HepG2 (cell line): ENCODE results near the gene ZNF280A. TPM values are rescaled to one million over a fixed set of nuclear protein-coding genes. Genes with fewer than 3 reads are reported as not detected.

Experiments
- CBFB ChIP-seq: sonication (generic); formaldehyde crosslinking; IDR thresholded peaks from 2 replicates; pipeline ENCODE4 v1.4.0; 2020; ENCODE audit warnings: missing genetic modification reagents
- E2F2 ChIP-seq: sonication (generic); formaldehyde crosslinking; IDR thresholded peaks from 2 replicates; pipeline ENCODE4 v1.4.0; 2020; ENCODE audit warnings: missing genetic modification reagents, borderline replicate concordance
- EED ChIP-seq: sonication (generic); formaldehyde crosslinking; IDR thresholded peaks from 2 replicates; pipeline ENCODE4 v1.5.0; 2020; ENCODE audit warnings: mild to moderate bottlenecking, missing genetic modification reagents
- GPN1 ChIP-seq: sonication (generic); formaldehyde crosslinking; IDR thresholded peaks from 2 replicates; pipeline ENCODE4 v1.5.1; 2020; ENCODE audit warnings: missing genetic modification reagents, borderline replicate concordance
- HNRNPL ChIP-seq: fragments of 200-400 bp; formaldehyde crosslinking; IDR thresholded peaks from 2 replicates; pipeline ENCODE4 v1.6.1; 2017; ENCODE audit warnings: mild to moderate bottlenecking, low read depth, low read length
- KDM5A ChIP-seq: fragments of 200-600 bp; sonication (generic); IDR thresholded peaks from 2 replicates; pipeline ENCODE4 v1.7.0; 2018; ENCODE audit warnings: antibody characterized with exemption, mild to moderate bottlenecking, low read length, borderline replicate concordance
- PCBP1 ChIP-seq: fragments of 200-400 bp; formaldehyde crosslinking; IDR thresholded peaks from 2 replicates; pipeline ENCODE4 v1.6.1; 2017; ENCODE audit warnings: mild to moderate bottlenecking, low read depth, low read length, borderline replicate concordance
- ZBTB1 ChIP-seq: sonication (generic); formaldehyde crosslinking; IDR thresholded peaks from 2 replicates; pipeline ENCODE4 v1.4.0; 2020; ENCODE audit warnings: missing genetic modification reagents, borderline replicate concordance
- ZNF543 ChIP-seq: sonication (generic); formaldehyde crosslinking; IDR thresholded peaks from 2 replicates; pipeline ENCODE4 v1.4.0; 2020; ENCODE audit warnings: mild to moderate bottlenecking, missing genetic modification reagents
- ZNF776 ChIP-seq: sonication (generic); formaldehyde crosslinking; IDR thresholded peaks from 2 replicates; pipeline ENCODE4 v1.4.0; 2020; ENCODE audit warnings: mild to moderate bottlenecking, missing genetic modification reagents
- polyA plus RNA-seq, 8 experiments: library from polyadenylated mRNA; depleted of rRNA in 3 of 8; stranded (reverse) in 7 of 8; unstranded in 1 of 8; fragments of >200 nt; fragmentation: Illumina TruSeq in 4 of 8; extraction: Trizol in 4 of 8; gene quantifications; 2 replicates each; pipeline versions ENCODE4 v1.2.1 to v1.2.3, GENCODE V29; 2011 to 2016; ENCODE audit warnings: low read depth in 4 of 8, missing spikeins in 1 of 8, mixed read lengths in 1 of 8; ENCODE audit not compliant: insufficient read depth in 1 of 8
- total RNA-seq, 5 experiments: library from RNA; depleted of rRNA; stranded (reverse); fragments of >200 nt; fragmentation: Illumina TruSeq; extraction: Trizol; gene quantifications; 2 replicates each; pipeline ENCODE4 v1.2.3, GENCODE V29; 2016; ENCODE audit warnings: low read depth in 1 of 5
- TF ChIP-seq, protein P1 (sequence below): sonication (generic); formaldehyde crosslinking; IDR thresholded peaks from 2 replicates; pipeline ENCODE4 v1.5.0; 2020; ENCODE audit warnings: mild to moderate bottlenecking, missing genetic modification reagents
- TF ChIP-seq, protein P2 (sequence below): sonication (generic); formaldehyde crosslinking; conservative IDR thresholded peaks from 2 replicates; pipeline ENCODE4 v1.4.0; 2020; ENCODE audit warnings: missing genetic modification reagents
- TF ChIP-seq, protein P3 (sequence below): fragments of 450-650 bp; IDR thresholded peaks from 2 replicates; pipeline ENCODE4 v1.6.1; 2017; ENCODE audit warnings: mild to moderate bottlenecking

The ZNF280A gene
- total and polyA plus RNA-seq, 2 of the 13 experiments (the other 11 are each of a cell fraction or from before 2014, with no cell fraction given): 1.4 to 2.9 TPM

GRCh38 chr22:22558972-22559603 is 39.0 kb upstream of the ZNF280A start, which contains the start of gene PRAME (continued):
- TF ChIP-seq, protein P1, sequence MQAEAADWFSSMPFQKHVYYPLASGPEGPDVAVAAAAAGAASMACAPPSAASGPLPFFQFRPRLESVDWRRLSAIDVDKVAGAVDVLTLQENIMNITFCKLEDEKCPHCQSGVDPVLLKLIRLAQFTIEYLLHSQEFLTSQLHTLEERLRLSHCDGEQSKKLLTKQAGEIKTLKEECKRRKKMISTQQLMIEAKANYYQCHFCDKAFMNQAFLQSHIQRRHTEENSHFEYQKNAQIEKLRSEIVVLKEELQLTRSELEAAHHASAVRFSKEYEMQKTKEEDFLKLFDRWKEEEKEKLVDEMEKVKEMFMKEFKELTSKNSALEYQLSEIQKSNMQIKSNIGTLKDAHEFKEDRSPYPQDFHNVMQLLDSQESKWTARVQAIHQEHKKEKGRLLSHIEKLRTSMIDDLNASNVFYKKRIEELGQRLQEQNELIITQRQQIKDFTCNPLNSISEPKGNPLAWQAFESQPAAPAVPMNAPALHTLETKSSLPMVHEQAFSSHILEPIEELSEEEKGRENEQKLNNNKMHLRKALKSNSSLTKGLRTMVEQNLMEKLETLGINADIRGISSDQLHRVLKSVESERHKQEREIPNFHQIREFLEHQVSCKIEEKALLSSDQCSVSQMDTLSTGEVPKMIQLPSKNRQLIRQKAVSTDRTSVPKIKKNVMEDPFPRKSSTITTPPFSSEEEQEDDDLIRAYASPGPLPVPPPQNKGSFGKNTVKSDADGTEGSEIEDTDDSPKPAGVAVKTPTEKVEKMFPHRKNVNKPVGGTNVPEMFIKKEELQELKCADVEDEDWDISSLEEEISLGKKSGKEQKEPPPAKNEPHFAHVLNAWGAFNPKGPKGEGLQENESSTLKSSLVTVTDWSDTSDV: no peak
- TF ChIP-seq E2F2 (CRISPR knock-in tag) (no peak), ZNF776 (CRISPR knock-in tag) (no peak), ZNF543 (no peak), GPN1 (CRISPR knock-in tag) (no peak), HNRNPL (no peak), ZBTB1 (CRISPR knock-in tag) (no peak), EED (CRISPR knock-in tag) (no peak), KDM5A (no peak), PCBP1 (no peak), CBFB (0 out of 2 replicates have a peak, but pooled peaks have one; percentile 18)
- TF ChIP-seq, protein P2, sequence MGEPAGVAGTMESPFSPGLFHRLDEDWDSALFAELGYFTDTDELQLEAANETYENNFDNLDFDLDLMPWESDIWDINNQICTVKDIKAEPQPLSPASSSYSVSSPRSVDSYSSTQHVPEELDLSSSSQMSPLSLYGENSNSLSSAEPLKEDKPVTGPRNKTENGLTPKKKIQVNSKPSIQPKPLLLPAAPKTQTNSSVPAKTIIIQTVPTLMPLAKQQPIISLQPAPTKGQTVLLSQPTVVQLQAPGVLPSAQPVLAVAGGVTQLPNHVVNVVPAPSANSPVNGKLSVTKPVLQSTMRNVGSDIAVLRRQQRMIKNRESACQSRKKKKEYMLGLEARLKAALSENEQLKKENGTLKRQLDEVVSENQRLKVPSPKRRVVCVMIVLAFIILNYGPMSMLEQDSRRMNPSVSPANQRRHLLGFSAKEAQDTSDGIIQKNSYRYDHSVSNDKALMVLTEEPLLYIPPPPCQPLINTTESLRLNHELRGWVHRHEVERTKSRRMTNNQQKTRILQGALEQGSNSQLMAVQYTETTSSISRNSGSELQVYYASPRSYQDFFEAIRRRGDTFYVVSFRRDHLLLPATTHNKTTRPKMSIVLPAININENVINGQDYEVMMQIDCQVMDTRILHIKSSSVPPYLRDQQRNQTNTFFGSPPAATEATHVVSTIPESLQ (CRISPR knock-in tag): no peak
- TF ChIP-seq, protein P3, sequence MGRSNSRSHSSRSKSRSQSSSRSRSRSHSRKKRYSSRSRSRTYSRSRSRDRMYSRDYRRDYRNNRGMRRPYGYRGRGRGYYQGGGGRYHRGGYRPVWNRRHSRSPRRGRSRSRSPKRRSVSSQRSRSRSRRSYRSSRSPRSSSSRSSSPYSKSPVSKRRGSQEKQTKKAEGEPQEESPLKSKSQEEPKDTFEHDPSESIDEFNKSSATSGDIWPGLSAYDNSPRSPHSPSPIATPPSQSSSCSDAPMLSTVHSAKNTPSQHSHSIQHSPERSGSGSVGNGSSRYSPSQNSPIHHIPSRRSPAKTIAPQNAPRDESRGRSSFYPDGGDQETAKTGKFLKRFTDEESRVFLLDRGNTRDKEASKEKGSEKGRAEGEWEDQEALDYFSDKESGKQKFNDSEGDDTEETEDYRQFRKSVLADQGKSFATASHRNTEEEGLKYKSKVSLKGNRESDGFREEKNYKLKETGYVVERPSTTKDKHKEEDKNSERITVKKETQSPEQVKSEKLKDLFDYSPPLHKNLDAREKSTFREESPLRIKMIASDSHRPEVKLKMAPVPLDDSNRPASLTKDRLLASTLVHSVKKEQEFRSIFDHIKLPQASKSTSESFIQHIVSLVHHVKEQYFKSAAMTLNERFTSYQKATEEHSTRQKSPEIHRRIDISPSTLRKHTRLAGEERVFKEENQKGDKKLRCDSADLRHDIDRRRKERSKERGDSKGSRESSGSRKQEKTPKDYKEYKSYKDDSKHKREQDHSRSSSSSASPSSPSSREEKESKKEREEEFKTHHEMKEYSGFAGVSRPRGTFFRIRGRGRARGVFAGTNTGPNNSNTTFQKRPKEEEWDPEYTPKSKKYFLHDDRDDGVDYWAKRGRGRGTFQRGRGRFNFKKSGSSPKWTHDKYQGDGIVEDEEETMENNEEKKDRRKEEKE: no peak
